ENCODE data around the gene TBC1D7. TPM values are rescaled to one million over a fixed set of nuclear protein-coding genes. Genes with fewer than 3 reads are reported as not detected.

TBC1D7 gene
- total RNA-seq, 1 donor from 2014 or later, result 79.5 TPM

GRCh38 chr6:13311155-13311554 lies 17.2 kb downstream of the TBC1D7 start:
- TF ChIP-seq CTCF (IDR thresholded peaks at IDR 0.05), result no peak
- Histone ChIP-seq H3K36me3 (peaks cover 19 to 32% of the 10 kb centered on the region in 2 donors), H3K4me1 (no peaks in the 10 kb centered on the region), H3K27ac (no peak overlapping the region), H3K27me3 (no peaks in the 10 kb centered on the region), H3K9me3 (no peaks in the 10 kb centered on the region), H3K4me3 (no peak overlapping the region)
- no peak for DNase-seq (ENCODE audit: low spot score in 2 of 2)
- intact Hi-C loops (cut with DNase I), result no loop called here

GRCh38 chr6:13308332-13308731 lies 20.0 kb downstream of the TBC1D7 start:
- intact Hi-C loops (cut with DNase I), result no loop called here
- H3K4me1 ChIP-seq, result peaks cover 0 to 5% of the 10 kb centered on the region in 2 donors
- H3K36me3 ChIP-seq, result peaks cover 9 to 14% of the 10 kb centered on the region in 2 donors
- no peak for DNase-seq (ENCODE audit: low spot score in 2 of 2)
- H3K9me3 ChIP-seq, result no peaks in the 10 kb centered on the region
- H3K4me3 ChIP-seq, result no peak overlapping the region
- H3K27me3 ChIP-seq, result no peaks in the 10 kb centered on the region
- TF ChIP-seq CTCF (IDR thresholded peaks at IDR 0.05), result no peak
- no peak overlapping the region for H3K27ac ChIP-seq

GRCh38 chr6:13307508-13307995 lies 20.8 kb downstream of the TBC1D7 start:
- Histone ChIP-seq H3K4me1 (peaks cover 0 to 11% of the 10 kb centered on the region in 2 donors), H3K9me3 (no peaks in the 10 kb centered on the region), H3K4me3 (no peak overlapping the region), H3K27ac (no peak overlapping the region), H3K27me3 (no peaks in the 10 kb centered on the region), H3K36me3 (peaks cover 3 to 14% of the 10 kb centered on the region in 2 donors)
- intact Hi-C loops (cut with DNase I), result no loop called here
- DNase-seq (ENCODE audit: low spot score in 2 of 2), result no peak
- TF ChIP-seq CTCF (IDR thresholded peaks at IDR 0.05), result no peak

- Histone ChIP-seq H3K27me3 (no peaks in the 10 kb centered on the region), H3K36me3 (peaks cover 3 to 14% of the 10 kb centered on the region in 2 donors), H3K4me3 (no peak overlapping the region), H3K4me1 (peaks cover 0 to 14% of the 10 kb centered on the region in 2 donors), H3K9me3 (no peaks in the 10 kb centered on the region), H3K27ac (no peak overlapping the region)
- DNase-seq (ENCODE audit: low spot score in 2 of 2), result no peak
- no peak for TF ChIP-seq CTCF (IDR thresholded peaks at IDR 0.05)
- intact Hi-C loops (cut with DNase I), result no loop called here
Measured at GRCh38 chr6:13305791-13306190, 22.5 kb downstream of the TBC1D7 start.

- Histone ChIP-seq H3K36me3 (peaks cover 3 to 14% of the 10 kb centered on the region in 2 donors), H3K27ac (no peak overlapping the region), H3K4me3 (no peak overlapping the region), H3K27me3 (no peaks in the 10 kb centered on the region), H3K9me3 (no peaks in the 10 kb centered on the region), H3K4me1 (peaks cover 0 to 14% of the 10 kb centered on the region in 2 donors)
- DNase-seq (ENCODE audit: low spot score in 2 of 2), result no peak
- TF ChIP-seq CTCF (IDR thresholded peaks at IDR 0.05), result no peak
- intact Hi-C loops (cut with DNase I), result no loop called here
Measured at GRCh38 chr6:13305288-13305687, 23.0 kb downstream of the TBC1D7 start.
